ENCODE measurements around the gene ADAM22. TPM values are rescaled to one million over a fixed set of nuclear protein-coding genes. Genes with fewer than 3 reads are reported as not detected.

ADAM22 gene
- total RNA-seq, 1 donor from 2014 or later: 13.4 TPM

- peaks cover 11% of the 10 kb centered on the region for H3K4me1 Mint-ChIP-seq
- peaks cover 18% of the 10 kb centered on the region for H3K36me3 Mint-ChIP-seq (ENCODE audit: low read depth)
Measured at GRCh38 chr7:88204525-88205110, 270.6 kb downstream of the ADAM22 start.

GRCh38 chr7:88205179-88205578, 271.1 kb downstream of the ADAM22 start:
- Mint-ChIP-seq H3K27ac (ENCODE audit: unreplicated experiment) (no peak overlapping the region), H3K9me3 (no peaks in the 10 kb centered on the region), H3K36me3 (ENCODE audit: low read depth) (peaks cover 18% of the 10 kb centered on the region), H3K4me3 (no peak overlapping the region), H3K4me1 (peaks cover 11% of the 10 kb centered on the region), H3K27me3 (ENCODE audit: low read depth) (no peaks in the 10 kb centered on the region)
- no peak for DNase-seq (ENCODE audit: low read depth, low spot score)
- no peak for TF ChIP-seq CTCF (conservative IDR thresholded peaks at IDR 0.05)

More at GRCh38 chr7:88204525-88205110, 270.6 kb downstream of the ADAM22 start:
- H3K27ac Mint-ChIP-seq (ENCODE audit: unreplicated experiment): no peak overlapping the region
- no peaks in the 10 kb centered on the region for H3K27me3 Mint-ChIP-seq (ENCODE audit: low read depth)
- TF ChIP-seq CTCF (conservative IDR thresholded peaks at IDR 0.05): no peak
- no peaks in the 10 kb centered on the region for H3K9me3 Mint-ChIP-seq
- H3K4me3 Mint-ChIP-seq: no peak overlapping the region
- DNase-seq (ENCODE audit: low read depth, low spot score): no peak

- Mint-ChIP-seq H3K27ac (ENCODE audit: unreplicated experiment) (no peak overlapping the region), H3K4me3 (no peak overlapping the region), H3K4me1 (peaks cover 2% of the 10 kb centered on the region), H3K9me3 (no peaks in the 10 kb centered on the region), H3K36me3 (ENCODE audit: low read depth) (peaks cover 16% of the 10 kb centered on the region), H3K27me3 (ENCODE audit: low read depth) (no peaks in the 10 kb centered on the region)
- DNase-seq (ENCODE audit: low read depth, low spot score): no peak
- no peak for TF ChIP-seq CTCF (conservative IDR thresholded peaks at IDR 0.05)
Measured at GRCh38 chr7:88206254-88206653, 272.2 kb downstream of the ADAM22 start.

- TF ChIP-seq CTCF (conservative IDR thresholded peaks at IDR 0.05): no peak
- no peaks in the 10 kb centered on the region for H3K9me3 Mint-ChIP-seq
- H3K36me3 Mint-ChIP-seq (ENCODE audit: low read depth): peaks cover 19% of the 10 kb centered on the region
- H3K27me3 Mint-ChIP-seq (ENCODE audit: low read depth): no peaks in the 10 kb centered on the region
- H3K4me1 Mint-ChIP-seq: no peaks in the 10 kb centered on the region
- no peak for DNase-seq (ENCODE audit: low read depth, low spot score)
- H3K27ac Mint-ChIP-seq (ENCODE audit: unreplicated experiment): no peak overlapping the region
- H3K4me3 Mint-ChIP-seq: no peak overlapping the region
Measured at GRCh38 chr7:88208521-88208920, 274.5 kb downstream of the ADAM22 start.

GRCh38 chr7:88212918-88213317, 278.9 kb downstream of the ADAM22 start:
- H3K36me3 Mint-ChIP-seq (ENCODE audit: low read depth): peaks cover 11% of the 10 kb centered on the region
- H3K9me3 Mint-ChIP-seq: no peaks in the 10 kb centered on the region
- H3K4me1 Mint-ChIP-seq: peaks cover 12% of the 10 kb centered on the region
- H3K4me3 Mint-ChIP-seq: no peak overlapping the region
- H3K27ac Mint-ChIP-seq (ENCODE audit: unreplicated experiment): no peak overlapping the region
- no peak for DNase-seq (ENCODE audit: low read depth, low spot score)
- no peaks in the 10 kb centered on the region for H3K27me3 Mint-ChIP-seq (ENCODE audit: low read depth)
- TF ChIP-seq CTCF (conservative IDR thresholded peaks at IDR 0.05): no peak

All from neural crest cell (in vitro differentiated cells).